SK-N-SH (cell line): ENCODE data around the gene HSFX4. TPM values are rescaled to one million over a fixed set of nuclear protein-coding genes. Genes with fewer than 3 reads are reported as not detected.
A peak's percentile ranks its signal among the peaks of the same experiment; 100 is the strongest.

Source experiments
- CTCF ChIA-PET: fragments of 300-600, 350-600 bp; formaldehyde crosslinking; extraction: SDS; loops from one replicate; lab custom pipeline; 2021; lab: Yijun Ruan, JAX
- POLR2A ChIA-PET: fragments of 350-600 bp; sonication (Branson Sonifier 250); formaldehyde crosslinking; extraction: SDS; loops from one replicate; lab custom pipeline; 2020; ENCODE audit warnings: antibody characterized with exemption, inconsistent platforms; lab: Yijun Ruan, JAX
- DNase-seq: peaks from one replicate; pipeline ENCODE4 v3.0.0; 2012
- H2AFZ ChIP-seq: fragments of 200-600 bp; sonication (generic); 2 replicates; pipeline ENCODE4 v1.8.1; 2016; ENCODE audit warnings: antibody characterized with exemption, mild to moderate bottlenecking, low read depth
- H3F3A ChIP-seq: fragments of 200-600 bp; sonication (generic); replicated peaks from 2 replicates; pipeline ENCODE3; 2016; ENCODE audit warnings: antibody characterized with exemption, mild to moderate bottlenecking; ENCODE audit not compliant: insufficient read depth
- H3K27ac ChIP-seq, 2 experiments: fragments of 200-500 bp in 1 of 2; fragments of 200-600 bp in 1 of 2; sonication (Bioruptor generic) in 1 of 2; sonication (generic), shearing (Covaris generic) in 1 of 2; 2 replicates each; pipeline versions ENCODE4 v1.5.1 to v1.6.1; 2014 to 2016; ENCODE audit warnings: low read depth in 2 of 2, inconsistent platforms in 1 of 2, low read length in 1 of 2, mild to moderate bottlenecking in 1 of 2, mixed read lengths in 1 of 2
- H3K27me3 ChIP-seq: fragments of 200-600 bp; sonication (generic), shearing (Covaris generic); 2 replicates; pipeline ENCODE4 v1.6.1; 2016; ENCODE audit warnings: mixed run types; ENCODE audit not compliant: insufficient read depth
- H3K36me3 ChIP-seq, 2 experiments: fragments of 200-500 bp in 1 of 2; fragments of 200-600 bp in 1 of 2; sonication (Bioruptor generic) in 1 of 2; sonication (generic) in 1 of 2; replicated peaks in 1 of 2; 2 replicates each; pipeline versions ENCODE3 to v1.5.1; 2014 to 2016; ENCODE audit warnings: low read length in 1 of 2, mild to moderate bottlenecking in 1 of 2; ENCODE audit not compliant: insufficient read depth in 2 of 2, control insufficient read depth in 1 of 2
- H3K4me1 ChIP-seq, 2 experiments: fragments of 200-500 bp in 1 of 2; fragments of 200-600 bp in 1 of 2; sonication (Bioruptor generic) in 1 of 2; sonication (generic), shearing (Covaris generic) in 1 of 2; 2 replicates each; pipeline versions ENCODE4 v1.5.1 to v1.6.1; 2014 to 2016; ENCODE audit warnings: low read depth in 1 of 2, low read length in 1 of 2, mixed run types in 1 of 2; ENCODE audit not compliant: insufficient read depth in 2 of 2, control insufficient read depth in 1 of 2
- H3K4me2 ChIP-seq: fragments of 200-600 bp; sonication (generic), shearing (Covaris generic); 2 replicates; pipeline ENCODE4 v1.6.1; 2017; ENCODE audit warnings: mixed run types
- H3K4me3 ChIP-seq, 2 experiments: fragments of 200-500 bp in 1 of 2; fragments of 200-600 bp in 1 of 2; sonication (Bioruptor generic) in 1 of 2; sonication (generic), shearing (Covaris generic) in 1 of 2; 2 replicates each; pipeline versions ENCODE4 v1.5.1 to v1.8.1; 2014 to 2016; ENCODE audit warnings: low read depth in 2 of 2, inconsistent platforms in 1 of 2, low read length in 1 of 2, mild to moderate bottlenecking in 1 of 2, mixed read lengths in 1 of 2, moderate library complexity in 1 of 2
- H3K79me2 ChIP-seq: fragments of 200-600 bp; sonication (generic); 2 replicates; pipeline ENCODE4 v1.8.1; 2017; ENCODE audit warnings: mild to moderate bottlenecking; ENCODE audit not compliant: insufficient read depth
- H3K9ac ChIP-seq: fragments of 200-600 bp; sonication (generic); 2 replicates; pipeline ENCODE4 v1.6.1; 2017; ENCODE audit warnings: mixed run types
- H3K9me2 ChIP-seq: fragments of 200-600 bp; sonication (generic); 2 replicates; pipeline ENCODE4 v1.6.1; 2017; ENCODE audit warnings: mixed run types
- H3K9me3 ChIP-seq: fragments of 200-600 bp; sonication (generic); 2 replicates; pipeline ENCODE4 v1.6.1; 2017; ENCODE audit warnings: mixed run types, mild to moderate bottlenecking, moderate library complexity
- H4K20me1 ChIP-seq: fragments of 200-600 bp; sonication (generic); 2 replicates; pipeline ENCODE4 v1.6.1; 2017; ENCODE audit warnings: mild to moderate bottlenecking, mixed run types; ENCODE audit not compliant: insufficient read depth
- ELF1 ChIP-seq: IDR thresholded peaks from 2 replicates; pipeline ENCODE4 v1.4.0; 2012
- FOXM1 ChIP-seq: IDR thresholded peaks from 2 replicates; pipeline ENCODE4 v1.4.0; 2012; ENCODE audit warnings: low read depth, mild to moderate bottlenecking
- GABPA ChIP-seq: IDR thresholded peaks from 2 replicates; pipeline ENCODE4 v1.4.0; 2012; ENCODE audit warnings: low read depth, mild to moderate bottlenecking
- JUND ChIP-seq: IDR thresholded peaks from 2 replicates; pipeline ENCODE4 v1.4.0; 2012
- MAX ChIP-seq: IDR thresholded peaks from 2 replicates; pipeline ENCODE4 v1.4.0; 2012; ENCODE audit warnings: low read depth
- MEF2A ChIP-seq: IDR thresholded peaks from 2 replicates; pipeline ENCODE4 v1.4.0; 2012; ENCODE audit warnings: low read depth, borderline replicate concordance
- NRF1 ChIP-seq: IDR thresholded peaks from 2 replicates; pipeline ENCODE4 v1.6.1; 2012; ENCODE audit warnings: low read depth, mild to moderate bottlenecking, low read length
- POLR2AphosphoS5 ChIP-seq: IDR thresholded peaks from 2 replicates; pipeline ENCODE4 v1.6.1; 2012; ENCODE audit warnings: low read depth, low read length
- RFX5 ChIP-seq: IDR thresholded peaks from 2 replicates; pipeline ENCODE4 v1.6.1; 2012; ENCODE audit warnings: mild to moderate bottlenecking, improper control_type of control experiment, low read length
- ZBTB33 ChIP-seq: IDR thresholded peaks from 2 replicates; pipeline ENCODE4 v1.4.0; 2012; ENCODE audit warnings: low read depth, borderline replicate concordance
- WGBS: methylation state at CpG from one replicate; pipeline ENCODE4 v1.1.6; 2017; ENCODE audit warnings: low lambda C conversion rate; 5-methylcytosine and 5-hydroxymethylcytosine counted together
- polyA plus RNA-seq, 3 experiments: library from polyadenylated mRNA; depleted of rRNA; stranded (reverse); fragments of >200 nt; gene quantifications; 2 replicates each; pipeline ENCODE4 v1.2.3, GENCODE V29; 2012
- TF ChIP-seq, protein P1 (sequence below): IDR thresholded peaks from 2 replicates; pipeline ENCODE4 v1.6.1; 2012; ENCODE audit warnings: mild to moderate bottlenecking, low read depth, low read length, moderate library complexity

The HSFX4 gene
- polyA plus RNA-seq, 1 of the 3 experiments (the other 2 are of a cell fraction) = not detected

DNA sequence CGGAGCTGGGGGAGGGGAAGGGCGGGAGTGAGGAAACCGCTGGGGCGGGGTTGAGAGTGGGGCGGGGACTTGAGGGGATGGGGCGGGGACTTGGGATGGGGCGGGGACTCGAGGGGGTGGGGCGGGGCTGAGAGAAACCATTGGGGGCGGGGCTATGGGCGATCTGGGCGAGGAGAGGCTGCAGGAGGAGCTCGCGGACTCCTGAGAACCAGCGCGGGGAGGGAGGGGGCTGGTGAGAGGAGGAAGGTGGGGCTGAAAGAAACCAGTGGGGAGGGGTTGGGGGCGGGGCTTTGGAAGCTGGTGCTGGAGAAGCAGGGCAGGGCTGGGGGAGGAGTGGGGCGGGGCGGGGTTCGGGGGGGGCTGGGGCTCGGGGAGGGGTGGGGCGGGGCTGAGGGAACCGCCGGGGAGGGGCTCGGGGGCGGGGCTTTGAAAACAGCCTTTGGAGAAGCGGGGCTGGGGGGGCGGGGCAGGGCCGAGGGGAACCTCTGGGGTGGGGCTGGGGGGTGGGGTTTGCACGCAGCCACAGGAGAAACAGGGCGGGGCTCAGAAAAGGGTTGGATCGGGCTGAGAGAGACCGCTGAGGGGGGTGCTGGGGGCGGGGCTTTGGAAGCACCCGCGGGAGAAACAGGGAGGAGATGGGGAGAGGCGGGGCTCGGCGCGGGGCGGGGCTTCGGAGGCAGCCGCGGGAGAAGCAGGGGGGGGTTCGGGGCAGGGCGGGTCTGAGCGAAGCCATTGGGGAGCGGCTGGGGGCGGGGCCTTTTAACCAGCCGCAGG is 9.7 kb downstream of the HSFX4 start:
- Histone ChIP-seq H3K9me2 (no peaks in the 10 kb centered on the region), H3K27me3 (no peaks in the 10 kb centered on the region; the same call in 1 of the 2 replicates), H3K27ac (peak overlapping the region; percentile 89 to 95; a peak in 3 of 4 replicates), H3K4me1 (peaks cover 0 to 5% of the 10 kb centered on the region in 2 experiments; a peak in 1 of 4 replicates), H3K4me2 (no peak overlapping the region), H3K79me2 (peaks cover 10% of the 10 kb centered on the region; the same call in 1 of the 2 replicates), H4K20me1 (no peaks in the 10 kb centered on the region), H3F3A (no peaks in the 10 kb centered on the region), H3K9ac (peak overlapping the region; percentile 75; the same call in 1 of the 2 replicates), H2AFZ (no peak overlapping the region), H3K9me3 (no peaks in the 10 kb centered on the region), H3K36me3 (no peaks in the 10 kb centered on the region), H3K4me3 (peak overlapping the region in 1 of 2 experiments; percentile 75; a peak in 2 of 4 replicates)
- peak; percentile 76 for DNase-seq
- ChIA-PET CTCF (interaction anchor here (1.4 kb wide), 1 partner anchor 424 kb away, joined by 5 read pairs; the partner anchor contains the start of gene MAMLD1), POLR2A (interaction anchor here (1.4 to 1.8 kb wide), 2 partner anchors 10 to 399 kb away, joined by 3 to 8 read pairs; no protein-coding TSS in a partner anchor)
- WGBS = 25% methylated on average over 47 of the region's 50 CpGs
- TF ChIP-seq MEF2A = no peak

- H3K4me2 ChIP-seq = peak overlapping the region; percentile 67; the same call in 1 of the 2 replicates
- H3F3A ChIP-seq = no peaks in the 10 kb centered on the region
- H4K20me1 ChIP-seq = no peaks in the 10 kb centered on the region
- peak overlapping the region; percentile 41 to 95 for H3K27ac ChIP-seq
- no peaks in the 10 kb centered on the region for H3K9me3 ChIP-seq
- WGBS = 45% methylated on average over 17 of the region's 17 CpGs
- H2AFZ ChIP-seq = no peak overlapping the region
- no peaks in the 10 kb centered on the region for H3K36me3 ChIP-seq
- no peak for DNase-seq
- TF ChIP-seq GABPA (no peak), POLR2AphosphoS5 (0 out of 2 replicates have a peak, but pooled peaks have one; percentile 6)
- TF ChIP-seq, all 33 proteins: peak for 1
- H3K27me3 ChIP-seq = no peaks in the 10 kb centered on the region; the same call in 1 of the 2 replicates
- peaks cover 0 to 5% of the 10 kb centered on the region in 2 experiments; a peak in 1 of 4 replicates for H3K4me1 ChIP-seq
- peak overlapping the region; percentile 39 to 58 for H3K4me3 ChIP-seq
- H3K9me2 ChIP-seq = no peaks in the 10 kb centered on the region
- H3K9ac ChIP-seq = peak overlapping the region; percentile 85
- ChIA-PET CTCF (interaction anchor here (1.4 kb wide), 1 partner anchor 423 kb away, joined by 5 read pairs; the partner anchor contains the start of gene MAMLD1), POLR2A (interaction anchor here (1.8 kb wide), 1 partner anchor 10 kb away, joined by 8 read pairs; no protein-coding TSS in a partner anchor)
- peaks cover 10% of the 10 kb centered on the region; the same call in 1 of the 2 replicates for H3K79me2 ChIP-seq
Observed at GRCh38 chrX:149939655-149939904, 10.2 kb downstream of the HSFX4 start.

DNA sequence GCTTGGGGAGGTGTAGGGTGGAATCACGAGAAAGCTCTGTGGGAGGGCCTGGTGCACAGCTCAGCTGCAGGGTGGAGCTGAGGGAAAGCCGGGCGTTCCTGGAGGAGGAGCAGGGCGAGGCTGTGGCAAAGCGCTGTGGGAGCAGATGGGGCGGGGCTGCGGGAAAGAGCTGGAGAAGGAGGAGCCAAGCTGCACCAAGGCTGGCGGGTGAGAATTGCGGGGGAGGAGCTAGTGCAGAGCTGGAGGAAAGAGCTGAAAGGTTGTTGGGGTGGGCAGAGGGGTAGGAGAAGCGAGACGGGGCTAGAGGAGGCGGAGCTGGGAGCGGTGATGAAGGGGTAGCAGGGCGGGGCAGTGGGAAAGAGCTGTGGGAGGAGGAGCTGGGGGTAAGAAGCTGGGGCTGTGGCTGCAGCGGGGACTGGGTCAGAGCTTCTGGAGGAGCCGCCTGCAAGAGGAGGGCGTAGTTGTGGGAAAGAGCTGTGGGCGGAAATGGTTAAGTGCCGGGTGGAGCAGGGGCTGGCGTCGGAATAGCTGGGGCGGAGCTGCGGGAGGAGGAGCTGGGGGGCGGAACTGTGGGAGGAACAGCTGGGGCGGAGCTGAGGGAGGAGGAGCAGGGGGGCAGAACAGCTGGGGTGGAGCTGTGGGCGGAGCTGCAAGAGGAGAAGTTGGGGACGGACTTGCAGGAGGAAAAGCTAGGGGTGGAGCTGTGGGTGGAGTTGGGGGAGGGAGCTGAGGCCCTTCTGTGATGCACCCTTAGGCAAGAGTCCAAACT is 10.7 kb downstream of the HSFX4 start:
- Histone ChIP-seq H3K4me1 (peaks cover 0 to 5% of the 10 kb centered on the region in 2 experiments; a peak in 1 of 4 replicates), H3K36me3 (no peaks in the 10 kb centered on the region), H3K9me2 (no peaks in the 10 kb centered on the region), H2AFZ (no peak overlapping the region), H3K27ac (peak overlapping the region; percentile 41 to 95), H3K27me3 (no peaks in the 10 kb centered on the region; the same call in 1 of the 2 replicates), H4K20me1 (no peaks in the 10 kb centered on the region), H3K79me2 (peaks cover 10% of the 10 kb centered on the region; the same call in 1 of the 2 replicates), H3K4me3 (peak overlapping the region; percentile 39 to 58), H3K4me2 (peak overlapping the region; percentile 67), H3K9ac (peak overlapping the region; percentile 85), H3K9me3 (no peaks in the 10 kb centered on the region), H3F3A (no peaks in the 10 kb centered on the region)
- peak; percentile 78 for DNase-seq
- POLR2A ChIA-PET = interaction anchor here (0.6 to 1.8 kb wide), 2 partner anchors 9 to 421 kb away, joined by 3 to 8 read pairs; no protein-coding TSS in a partner anchor
- CTCF ChIA-PET = no interaction called here
- 15% methylated on average over 27 of the region's 27 CpGs for WGBS
- TF ChIP-seq MAX (no peak), ZBTB33 (no peak), POLR2AphosphoS5 (0 out of 2 replicates have a peak, but pooled peaks have one; percentile 39), NRF1 (no peak), RFX5 (no peak), FOXM1 (no peak), ELF1 (0 out of 2 replicates have a peak, but pooled peaks have one; percentile 7), JUND (no peak)
- TF ChIP-seq, protein P1, sequence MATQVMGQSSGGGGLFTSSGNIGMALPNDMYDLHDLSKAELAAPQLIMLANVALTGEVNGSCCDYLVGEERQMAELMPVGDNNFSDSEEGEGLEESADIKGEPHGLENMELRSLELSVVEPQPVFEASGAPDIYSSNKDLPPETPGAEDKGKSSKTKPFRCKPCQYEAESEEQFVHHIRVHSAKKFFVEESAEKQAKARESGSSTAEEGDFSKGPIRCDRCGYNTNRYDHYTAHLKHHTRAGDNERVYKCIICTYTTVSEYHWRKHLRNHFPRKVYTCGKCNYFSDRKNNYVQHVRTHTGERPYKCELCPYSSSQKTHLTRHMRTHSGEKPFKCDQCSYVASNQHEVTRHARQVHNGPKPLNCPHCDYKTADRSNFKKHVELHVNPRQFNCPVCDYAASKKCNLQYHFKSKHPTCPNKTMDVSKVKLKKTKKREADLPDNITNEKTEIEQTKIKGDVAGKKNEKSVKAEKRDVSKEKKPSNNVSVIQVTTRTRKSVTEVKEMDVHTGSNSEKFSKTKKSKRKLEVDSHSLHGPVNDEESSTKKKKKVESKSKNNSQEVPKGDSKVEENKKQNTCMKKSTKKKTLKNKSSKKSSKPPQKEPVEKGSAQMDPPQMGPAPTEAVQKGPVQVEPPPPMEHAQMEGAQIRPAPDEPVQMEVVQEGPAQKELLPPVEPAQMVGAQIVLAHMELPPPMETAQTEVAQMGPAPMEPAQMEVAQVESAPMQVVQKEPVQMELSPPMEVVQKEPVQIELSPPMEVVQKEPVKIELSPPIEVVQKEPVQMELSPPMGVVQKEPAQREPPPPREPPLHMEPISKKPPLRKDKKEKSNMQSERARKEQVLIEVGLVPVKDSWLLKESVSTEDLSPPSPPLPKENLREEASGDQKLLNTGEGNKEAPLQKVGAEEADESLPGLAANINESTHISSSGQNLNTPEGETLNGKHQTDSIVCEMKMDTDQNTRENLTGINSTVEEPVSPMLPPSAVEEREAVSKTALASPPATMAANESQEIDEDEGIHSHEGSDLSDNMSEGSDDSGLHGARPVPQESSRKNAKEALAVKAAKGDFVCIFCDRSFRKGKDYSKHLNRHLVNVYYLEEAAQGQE = no peak
